GM18526 (cell line): ENCODE results near the gene QSOX2.

Source experiments
- POLR2A ChIP-seq: IDR thresholded peaks from 3 replicates; pipeline ENCODE4 v1.6.1; 2011; ENCODE audit not compliant: insufficient read length; ENCODE audit errors: extremely low read depth

Gene QSOX2

DNA sequence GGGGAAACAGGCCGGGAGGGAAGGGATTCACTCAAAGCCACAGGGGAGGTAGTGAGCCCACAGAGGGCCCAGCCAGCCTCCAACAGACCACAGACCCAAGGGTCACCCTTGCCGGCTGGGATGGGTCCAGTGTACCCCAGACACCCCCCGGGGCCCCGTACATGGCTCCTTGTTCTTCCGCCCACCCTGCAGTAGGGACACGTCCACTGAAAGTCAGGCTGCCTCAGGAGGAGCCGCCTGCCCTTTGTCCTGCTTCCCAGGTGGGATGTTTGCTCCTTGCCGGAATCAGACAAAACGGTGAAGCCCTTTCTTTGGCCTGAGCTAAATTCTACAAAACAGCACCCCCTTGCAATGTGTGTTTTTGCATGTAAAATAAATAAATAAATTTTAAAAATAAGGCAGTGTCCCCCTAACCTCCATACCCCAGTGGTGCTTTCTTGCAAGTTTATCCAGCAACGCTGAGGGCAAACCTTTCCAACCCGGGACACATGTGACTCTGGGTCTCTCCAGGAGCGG lies 66.5 kb downstream of the QSOX2 start:
- no peak for TF ChIP-seq POLR2A

DNA sequence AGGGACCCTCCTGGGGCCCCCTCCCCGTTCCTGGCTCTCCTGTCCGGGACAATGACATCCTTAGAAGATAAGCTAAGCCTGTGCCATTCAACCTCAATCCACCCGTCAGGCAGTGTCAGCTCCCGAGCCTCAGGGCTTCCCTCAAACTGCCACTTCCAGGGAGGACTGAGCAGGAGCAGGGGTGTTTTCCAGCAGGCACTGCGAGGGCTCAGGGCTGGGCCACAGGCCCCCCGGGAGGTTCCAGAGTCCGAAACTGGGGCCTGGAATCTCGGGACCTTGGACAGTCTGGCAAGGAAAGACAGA lies 66.9 kb downstream of the QSOX2 start:
- no peak for TF ChIP-seq POLR2A

DNA sequence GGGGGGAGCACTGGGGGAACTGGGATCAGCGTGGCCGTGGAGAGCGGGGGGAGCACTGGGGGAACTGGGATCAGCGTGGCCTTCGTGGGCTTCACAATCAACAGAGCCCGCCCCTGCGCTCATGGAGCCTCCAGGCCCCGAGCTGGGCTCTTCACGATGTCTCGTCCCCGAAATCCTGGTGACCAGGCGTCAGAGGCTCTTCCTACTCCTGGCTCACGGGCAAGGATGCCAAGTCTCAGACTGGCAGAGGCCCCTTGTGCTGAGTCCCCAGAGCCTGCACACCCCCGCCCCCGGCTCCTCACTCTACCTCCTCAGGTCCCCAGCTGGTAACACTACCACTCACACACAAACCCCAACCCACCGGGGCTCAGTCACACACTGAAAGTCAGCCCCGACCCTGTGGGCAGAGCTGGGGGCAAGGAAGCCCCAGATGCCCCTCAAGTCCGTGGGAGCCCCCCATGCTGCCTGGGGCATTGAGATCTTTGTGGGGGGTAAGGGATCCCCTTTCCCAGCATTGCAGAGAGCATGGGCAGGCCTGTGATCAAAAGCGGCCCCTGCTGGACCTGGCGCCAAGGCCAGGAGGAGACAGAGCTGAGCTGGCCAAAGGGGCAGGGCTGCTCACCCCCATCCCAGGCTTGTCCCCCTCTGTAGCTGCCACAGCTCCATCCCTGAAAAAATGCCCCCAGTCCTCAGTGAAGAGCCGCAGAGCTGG lies 67.4 kb downstream of the QSOX2 start:
- TF ChIP-seq POLR2A, result no peak

DNA sequence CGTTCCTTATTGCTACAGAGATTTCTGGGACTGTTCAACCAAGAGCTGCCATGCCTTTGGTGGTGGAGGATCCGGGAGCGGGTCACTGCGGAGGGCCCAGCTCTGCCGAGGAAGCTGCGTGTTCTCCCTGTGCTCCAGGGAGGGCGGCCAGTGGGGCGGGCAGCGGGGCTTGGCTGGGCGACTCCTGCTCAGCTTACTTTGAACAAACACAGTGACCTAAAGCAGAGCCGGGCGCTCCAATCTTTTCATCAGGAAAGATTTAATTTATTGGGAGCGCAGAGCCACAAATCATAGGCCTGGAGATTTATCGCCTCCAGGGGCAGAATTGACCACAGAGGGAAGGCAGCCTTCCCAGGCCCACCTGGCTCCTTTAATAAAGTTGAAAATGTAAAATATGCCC lies 68.4 kb downstream of the QSOX2 start:
- TF ChIP-seq POLR2A, result no peak

DNA sequence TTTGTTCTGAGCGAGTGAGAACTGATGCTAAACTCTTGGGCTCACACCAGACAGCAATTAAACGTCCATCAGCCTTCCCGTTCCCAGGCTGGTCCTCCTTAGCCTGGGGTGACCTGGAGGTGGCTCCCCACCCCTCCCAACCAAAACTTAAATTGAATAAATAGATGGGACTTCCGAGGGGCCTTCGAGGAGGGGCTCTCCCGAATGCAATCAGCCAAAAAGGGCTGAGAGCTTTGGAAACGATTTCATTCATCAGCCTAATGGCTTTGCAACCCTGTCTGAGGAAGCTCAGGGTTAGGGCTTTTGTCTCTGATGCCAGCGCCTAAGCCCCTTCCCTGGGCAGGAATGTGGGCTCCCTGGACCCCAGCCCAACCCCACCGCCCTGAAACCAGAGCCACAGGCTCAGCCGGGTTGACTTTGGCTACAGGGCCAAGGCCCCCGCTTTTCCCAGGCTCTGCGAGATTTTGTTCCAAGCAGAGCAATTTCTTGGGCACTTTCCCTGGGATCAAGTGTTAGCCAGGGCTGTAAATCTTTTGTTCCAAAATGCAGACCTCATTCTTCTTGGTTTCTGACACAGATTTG lies 69.9 kb downstream of the QSOX2 start:
- no peak for TF ChIP-seq POLR2A

DNA sequence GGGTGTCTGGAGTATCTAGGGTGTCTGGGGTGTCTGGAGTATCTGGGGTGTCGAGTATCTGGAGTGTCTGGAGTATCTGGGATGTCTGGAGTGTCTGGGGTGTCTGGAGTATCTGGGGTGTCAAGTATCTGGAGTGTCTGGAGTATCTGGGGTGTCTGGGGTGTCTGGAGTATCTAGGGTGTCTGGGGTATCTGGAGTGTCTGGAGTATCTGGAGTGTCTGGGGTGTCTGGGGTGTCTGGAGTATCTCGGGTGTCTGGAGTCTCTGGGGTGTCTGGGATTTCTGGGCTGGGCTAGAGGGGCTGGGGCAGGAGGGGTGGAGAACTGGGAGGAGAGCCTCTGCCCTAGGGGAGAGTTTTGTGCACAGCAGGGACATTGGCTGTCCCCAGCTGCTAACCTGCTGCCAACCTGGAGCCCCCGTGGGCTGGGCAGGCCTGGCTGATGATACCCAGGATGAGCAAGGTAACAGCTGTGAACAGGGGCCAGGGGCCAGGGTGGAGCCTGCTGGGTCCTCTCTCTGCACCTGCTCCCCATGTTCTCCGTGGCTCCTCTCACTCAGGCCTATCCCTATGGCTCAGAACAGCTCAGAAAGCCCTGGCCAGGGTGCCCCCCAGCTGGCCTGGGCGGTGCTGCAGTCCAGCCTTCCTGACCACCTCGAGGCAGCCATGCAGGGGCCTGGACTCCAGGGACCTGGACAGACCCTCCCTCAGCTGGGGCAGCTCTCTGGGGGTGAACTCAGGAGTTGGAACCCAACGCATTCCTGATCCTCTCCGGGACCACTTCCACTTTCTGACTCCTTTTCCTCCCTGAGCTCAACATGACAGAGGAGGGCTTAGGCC lies 70.6 kb downstream of the QSOX2 start:
- no peak for TF ChIP-seq POLR2A

DNA sequence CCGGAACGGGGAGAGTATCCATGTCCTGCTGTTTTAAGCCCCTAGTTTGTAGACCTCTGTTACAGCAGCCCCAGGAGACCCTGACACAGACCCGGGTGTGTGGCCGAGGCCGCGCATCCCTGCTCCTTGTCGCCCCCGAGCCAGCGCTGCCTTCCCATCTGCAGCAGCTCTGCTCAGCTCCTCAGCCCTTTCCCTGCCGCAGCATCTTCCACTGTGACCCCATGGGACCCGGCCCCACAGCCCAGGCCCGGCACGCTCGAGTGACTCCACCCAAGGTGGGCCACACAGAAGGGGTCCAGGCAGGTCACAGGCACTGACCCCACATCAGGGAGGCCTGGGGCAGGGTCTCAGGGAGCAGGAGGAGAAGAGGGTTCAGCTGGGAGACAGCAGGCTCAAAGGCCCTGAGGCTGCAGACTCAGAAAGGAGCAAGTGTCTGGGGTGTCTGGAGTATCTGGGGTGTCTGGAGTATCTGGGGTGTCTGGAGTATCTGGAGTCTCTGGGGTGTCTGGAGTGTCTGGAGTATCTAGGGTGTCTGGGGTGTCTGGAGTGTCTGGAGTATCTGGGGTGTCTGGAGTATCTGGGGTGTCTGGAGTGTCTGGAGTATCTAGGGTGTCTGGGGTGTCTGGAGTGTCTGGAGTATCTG lies 71.8 kb downstream of the QSOX2 start:
- TF ChIP-seq POLR2A, result no peak

DNA sequence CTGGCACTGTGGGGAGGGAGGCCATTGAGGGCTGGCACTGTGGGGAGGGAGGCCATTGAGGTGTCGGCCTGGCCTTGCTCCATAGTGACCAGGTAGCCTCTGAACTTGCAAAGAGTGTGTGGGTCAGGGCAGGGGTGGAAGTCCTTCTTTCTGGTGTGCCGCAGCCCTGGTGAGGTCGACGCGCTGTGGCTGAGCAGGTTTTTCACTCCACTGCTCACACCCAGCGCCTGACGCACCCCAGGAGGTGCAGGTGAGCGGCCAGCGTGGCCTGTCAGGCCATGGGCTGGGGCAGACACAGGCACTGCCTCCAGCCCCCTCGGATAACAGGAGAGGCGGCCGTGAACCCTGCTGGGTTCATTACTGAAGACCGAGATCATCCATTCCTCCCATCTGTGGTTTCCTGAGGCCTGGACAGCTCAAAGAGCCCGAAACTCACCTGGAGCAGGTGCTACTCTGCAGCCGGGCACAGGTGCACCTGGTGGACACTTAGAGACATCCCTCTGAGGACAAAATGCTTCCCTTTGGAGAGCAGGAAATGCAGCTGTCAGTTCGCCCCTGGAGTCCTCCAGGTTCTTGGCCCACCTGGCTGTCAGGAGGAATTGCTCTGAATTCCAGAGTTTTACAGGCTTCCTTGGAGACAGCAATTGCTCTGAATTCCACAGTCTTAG lies 73.1 kb downstream of the QSOX2 start:
- TF ChIP-seq POLR2A, result no peak

DNA sequence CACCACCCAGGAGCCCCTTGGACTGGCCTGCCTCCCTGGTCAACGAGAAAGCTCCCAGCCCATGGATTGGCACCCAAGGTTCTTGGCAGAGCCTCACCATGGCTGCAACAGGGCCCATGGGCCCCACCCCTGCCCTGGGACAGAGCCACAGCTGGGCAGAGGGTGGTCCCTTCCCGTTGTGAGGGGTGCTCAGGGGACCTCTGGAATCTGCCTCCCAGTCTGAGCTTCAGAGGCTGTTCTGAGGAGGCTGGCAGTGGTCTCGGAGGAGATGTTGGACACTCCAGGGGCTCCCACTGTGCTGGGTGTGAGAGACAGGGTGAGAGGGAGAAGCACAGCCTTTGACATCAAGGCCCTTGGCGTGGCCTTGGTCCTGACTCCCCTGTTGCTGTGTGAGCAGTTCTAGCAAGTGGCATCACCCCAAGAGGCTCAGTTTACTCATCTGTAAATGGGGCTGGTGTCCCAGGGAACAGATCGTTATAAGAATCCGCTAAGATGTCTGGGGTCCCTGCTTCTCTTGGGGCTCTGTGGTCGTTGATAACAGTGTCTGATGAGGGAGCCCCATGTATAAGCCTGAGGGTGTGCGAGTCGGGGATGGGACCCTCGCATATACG lies 73.7 kb downstream of the QSOX2 start:
- TF ChIP-seq POLR2A, result no peak

DNA sequence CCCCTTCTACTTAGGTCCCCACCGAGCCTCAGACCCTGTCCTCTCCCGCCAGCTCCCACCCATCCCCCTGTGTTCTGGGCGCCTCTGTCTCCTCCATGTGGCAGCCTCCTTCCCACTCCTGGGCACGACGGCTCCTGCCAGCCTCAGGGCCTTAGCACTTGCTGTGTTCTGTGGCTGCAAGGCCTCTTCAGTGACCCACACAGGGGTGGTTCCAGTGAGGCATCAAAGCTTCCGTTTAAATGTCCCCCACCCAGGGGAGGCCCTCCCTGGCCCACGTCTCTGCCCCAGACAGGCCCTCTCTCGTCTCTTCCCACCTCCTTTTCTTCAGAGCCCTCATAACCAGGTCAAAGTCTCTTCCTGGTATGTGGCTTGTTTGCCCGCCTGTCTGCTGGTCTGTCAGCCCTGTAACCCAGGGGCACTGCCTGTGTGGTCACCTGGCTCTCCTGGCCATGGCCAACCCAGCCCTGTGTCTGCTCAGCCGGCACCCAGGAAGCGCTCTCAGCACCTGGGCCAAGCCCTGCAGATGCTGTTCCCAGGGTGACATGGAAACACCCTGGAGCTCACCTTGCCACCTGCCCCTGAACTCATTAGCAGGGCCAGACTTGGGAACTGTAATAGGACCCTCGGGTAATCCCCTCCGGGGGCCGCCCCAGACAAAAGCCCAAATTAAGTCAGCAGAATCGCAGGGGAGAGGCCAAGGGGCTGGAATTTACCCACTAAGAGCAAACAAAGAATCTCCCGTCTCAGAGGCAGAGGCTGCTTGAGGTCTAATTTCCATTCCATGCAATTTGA lies 74.4 kb downstream of the QSOX2 start:
- TF ChIP-seq POLR2A, result no peak

DNA sequence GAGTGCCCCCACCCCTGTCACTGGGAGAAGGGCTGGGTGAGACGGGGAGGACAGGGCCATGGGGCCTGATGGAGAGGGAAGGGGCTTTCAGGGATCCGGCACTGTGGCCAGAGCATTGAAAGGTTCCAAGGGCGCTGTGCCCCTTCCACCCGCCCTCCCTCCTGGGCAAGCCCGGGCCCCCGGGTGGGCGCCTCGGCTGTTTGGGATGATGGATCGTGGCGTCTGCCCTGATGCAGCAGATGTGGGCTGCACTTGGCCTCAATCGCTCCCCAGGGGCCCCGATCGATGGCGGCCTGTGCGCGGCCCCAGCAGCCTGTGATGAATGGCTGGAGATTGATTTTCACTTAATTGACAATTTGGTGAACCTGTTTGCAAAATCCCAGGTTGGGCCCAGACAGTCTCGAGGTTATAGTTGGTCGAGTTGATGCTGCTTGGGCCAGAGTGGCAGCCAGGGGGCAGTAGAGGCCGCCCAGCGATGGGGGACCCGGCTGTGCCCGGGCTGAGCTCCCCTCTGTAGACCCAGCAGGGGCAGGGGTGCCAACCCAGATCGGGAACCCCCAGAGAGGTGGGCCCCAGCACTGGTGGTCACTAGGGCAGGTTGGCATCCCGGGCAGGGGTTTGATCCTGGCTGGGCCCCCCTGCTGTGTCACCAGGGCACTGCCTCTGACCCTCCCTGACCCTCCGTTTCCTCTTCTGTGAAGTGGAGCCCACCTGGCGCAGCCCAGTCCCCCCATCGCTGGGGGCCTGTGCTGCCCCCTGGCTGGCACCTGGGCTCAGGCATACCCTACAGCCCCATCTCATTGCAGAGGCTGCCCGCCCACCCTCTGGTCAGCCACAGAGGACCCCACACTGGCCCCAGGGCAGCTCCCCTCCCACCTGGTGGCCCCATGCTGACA lies 75.4 kb downstream of the QSOX2 start:
- TF ChIP-seq POLR2A, result no peak

DNA sequence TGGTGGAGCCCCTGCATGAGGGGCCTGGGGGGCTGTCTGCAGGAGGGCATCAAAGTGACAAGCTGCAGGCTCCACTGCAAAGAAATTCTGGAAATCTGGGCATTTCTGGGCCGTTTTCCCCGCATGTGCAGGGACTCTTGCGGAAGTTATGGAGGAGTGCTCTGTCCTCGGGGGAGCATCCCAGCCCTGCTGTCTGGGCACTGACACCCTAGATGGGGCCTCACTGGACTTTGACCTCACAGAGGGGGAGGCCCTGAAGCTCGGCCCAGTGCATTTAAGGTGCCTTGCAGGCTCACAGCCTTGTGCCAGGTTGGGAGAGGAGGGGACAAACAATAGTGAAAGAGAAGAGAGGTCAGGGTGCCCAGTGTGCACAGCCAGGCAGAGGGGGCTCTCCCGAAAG lies 76.1 kb downstream of the QSOX2 start:
- no peak for TF ChIP-seq POLR2A

DNA sequence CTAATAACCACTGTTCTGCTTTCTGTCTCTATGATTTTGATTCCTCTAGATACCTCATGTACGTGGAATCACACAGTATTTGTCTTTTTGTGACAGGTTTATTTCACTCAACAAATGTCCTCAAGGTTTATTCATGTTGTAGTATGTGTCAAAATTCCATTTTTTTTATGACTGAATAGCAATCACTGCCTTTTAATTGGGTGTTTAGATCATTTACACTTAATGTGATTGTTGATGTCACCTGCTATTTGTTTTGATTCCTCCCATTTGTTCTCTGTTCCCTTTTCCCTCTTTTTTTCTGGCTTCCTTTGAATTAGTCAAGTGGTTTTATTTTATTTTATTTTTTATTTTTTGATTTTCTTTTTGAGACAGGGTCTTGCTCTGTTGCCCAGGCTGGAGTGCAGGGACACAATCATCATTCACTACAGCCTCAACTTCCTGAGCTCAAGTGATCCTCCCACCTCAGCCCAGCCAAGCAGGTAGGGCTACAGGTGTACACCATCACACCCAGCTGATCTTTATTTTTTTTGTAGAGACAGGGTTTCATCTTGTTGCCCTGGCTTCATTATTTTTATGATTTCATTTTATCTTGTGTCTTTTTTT lies 82.3 kb downstream of the QSOX2 start:
- no peak for TF ChIP-seq POLR2A
